IMR-90 (cell line): ENCODE measurements around the gene PARP1. TPM values are rescaled to one million over a fixed set of nuclear protein-coding genes. Genes with fewer than 3 reads are reported as not detected.

ENCODE experiments used
- ATAC-seq: fragments of 200-7000 bp; cut with Tn5 transposase; 2 replicates; pipeline ENCODE4 v1.9.1; 2020; ENCODE audit warnings: low read depth, mild to moderate bottlenecking, moderate library complexity
- BruUV-seq: library from RNA; stranded (reverse); fragments of 400-500 nt; replicated peaks from 2 replicates; lab custom pipeline; 2021; lab: Mats Ljungman, UMichigan
- CTCF ChIA-PET: fragments of 300-600 bp; formaldehyde crosslinking; extraction: SDS; loops from one replicate; lab custom pipeline; 2021; ENCODE audit warnings: antibody characterized with exemption; lab: Yijun Ruan, JAX
- POLR2A ChIA-PET: fragments of 300-600 bp; sonication (Branson Sonifier 250); formaldehyde crosslinking; loops from one replicate; lab custom pipeline; 2022; ENCODE audit warnings: antibody characterized with exemption; ENCODE audit not compliant: unreplicated experiment; lab: Charles Lee
- DNase-seq: peaks from one replicate; pipeline ENCODE4 v3.0.0; 2013
- H2AFZ ChIP-seq: replicated peaks from 2 replicates; pipeline ENCODE3; 2013; ENCODE audit warnings: low read length, mild to moderate bottlenecking; ENCODE audit not compliant: poor library complexity
- H2AK5ac ChIP-seq: 2 replicates; pipeline ENCODE4 v1.6.1; 2013; ENCODE audit warnings: low read depth, low read length, inconsistent platforms
- H2AK9ac ChIP-seq: replicated peaks from 2 replicates; pipeline ENCODE3; 2013; ENCODE audit warnings: mild to moderate bottlenecking, low read depth, low read length, moderate library complexity; ENCODE audit not compliant: poor library complexity
- H2BK120ac ChIP-seq: 2 replicates; pipeline ENCODE4 v1.6.1; 2013; ENCODE audit warnings: low read depth, low read length, inconsistent platforms
- H2BK15ac ChIP-seq: 3 replicates; pipeline ENCODE4 v1.6.1; 2013; ENCODE audit warnings: low read depth, low read length, inconsistent platforms
- H2BK20ac ChIP-seq: 2 replicates; pipeline ENCODE4 v1.6.1; 2013; ENCODE audit warnings: low read depth, mild to moderate bottlenecking, inconsistent platforms, low read length, moderate library complexity
- H2BK5ac ChIP-seq: 2 replicates; pipeline ENCODE4 v1.6.1; 2013; ENCODE audit warnings: mild to moderate bottlenecking, low read depth, low read length, inconsistent platforms; ENCODE audit not compliant: poor library complexity, severe bottlenecking
- H3K14ac ChIP-seq: replicated peaks from 2 replicates; pipeline ENCODE4 v1.6.1; 2013; ENCODE audit warnings: low read depth, low read length, inconsistent platforms
- H3K18ac ChIP-seq: 2 replicates; pipeline ENCODE4 v1.6.1; 2013; ENCODE audit warnings: low read depth, low read length, control low read depth
- H3K23ac ChIP-seq: 2 replicates; pipeline ENCODE4 v1.6.1; 2013; ENCODE audit warnings: low read depth, low read length, inconsistent platforms
- H3K27ac ChIP-seq: 2 replicates; pipeline ENCODE4 v1.5.1; 2013; ENCODE audit warnings: mild to moderate bottlenecking, control low read depth, low read length; ENCODE audit not compliant: insufficient read depth
- H3K27me3 ChIP-seq: 2 replicates; pipeline ENCODE4 v1.6.1; 2013; ENCODE audit warnings: low read length; ENCODE audit not compliant: control insufficient read depth, insufficient read depth
- H3K36me3 ChIP-seq: 2 replicates; pipeline ENCODE4 v1.6.1; 2013; ENCODE audit warnings: low read length, mixed read lengths; ENCODE audit not compliant: control insufficient read depth, insufficient read depth
- H3K4ac ChIP-seq: 2 replicates; pipeline ENCODE4 v1.6.1; 2013; ENCODE audit warnings: low read depth, low read length, inconsistent platforms
- H3K4me1 ChIP-seq: 2 replicates; pipeline ENCODE4 v1.6.1; 2013; ENCODE audit warnings: low read length, mixed read lengths; ENCODE audit not compliant: control insufficient read depth, insufficient read depth
- H3K4me2 ChIP-seq: 2 replicates; pipeline ENCODE4 v1.6.1; 2013; ENCODE audit warnings: low read depth, mild to moderate bottlenecking, control low read depth, low read length, moderate library complexity
- H3K4me3 ChIP-seq: 2 replicates; pipeline ENCODE4 v1.5.1; 2013; ENCODE audit warnings: low read depth, mild to moderate bottlenecking, control low read depth, low read length, moderate library complexity; ENCODE audit not compliant: insufficient read depth
- H3K56ac ChIP-seq: 2 replicates; pipeline ENCODE4 v1.6.1; 2013; ENCODE audit warnings: low read length, inconsistent platforms; ENCODE audit not compliant: insufficient read depth; ENCODE audit errors: extremely low read depth
- H3K79me1 ChIP-seq, 2 experiments: 2 replicates each; pipeline ENCODE4 v1.6.1; 2013; ENCODE audit warnings: low read length in 2 of 2, inconsistent platforms in 1 of 2, low read depth in 1 of 2
- H3K9ac ChIP-seq: 2 replicates; pipeline ENCODE4 v1.6.1; 2013; ENCODE audit warnings: low read depth, low read length, control low read depth
- H3K9me1 ChIP-seq: 2 replicates; pipeline ENCODE4 v1.6.1; 2013; ENCODE audit warnings: low read length, inconsistent platforms; ENCODE audit not compliant: insufficient read depth
- H3K9me3 ChIP-seq: 2 replicates; pipeline ENCODE4 v1.6.1; 2013; ENCODE audit warnings: low read length; ENCODE audit not compliant: control insufficient read depth, insufficient read depth
- H4K20me1 ChIP-seq: 2 replicates; pipeline ENCODE4 v1.6.1; 2013; ENCODE audit warnings: low read length, inconsistent platforms; ENCODE audit not compliant: insufficient read depth
- H4K5ac ChIP-seq: 2 replicates; pipeline ENCODE4 v1.6.1; 2013; ENCODE audit warnings: mild to moderate bottlenecking, low read depth, low read length, control low read depth
- H4K8ac ChIP-seq, 2 experiments: 2 replicates each; pipeline ENCODE4 v1.6.1; 2013; ENCODE audit warnings: low read depth in 2 of 2, low read length in 2 of 2, control low read depth in 1 of 2, inconsistent platforms in 1 of 2
- H4K91ac ChIP-seq: 2 replicates; pipeline ENCODE4 v1.6.1; 2013; ENCODE audit warnings: low read depth, low read length, inconsistent platforms; ENCODE audit not compliant: insufficient read depth
- BHLHE40 ChIP-seq: fragments of 150-350 bp; IDR thresholded peaks from 2 replicates; pipeline ENCODE4 v1.6.1; 2016; ENCODE audit warnings: mild to moderate bottlenecking, low read depth, low read length
- MAZ ChIP-seq: IDR thresholded peaks from 2 replicates; pipeline ENCODE4 v1.6.1; 2012; ENCODE audit warnings: low read depth, mild to moderate bottlenecking, low read length, improper control_type of control experiment, moderate library complexity, borderline replicate concordance
- WGBS, 2 experiments: methylation state at CpG; one replicate each; pipeline versions ENCODE4 v1.1.5 to v1.1.7; 2013; ENCODE audit warnings: missing lambda C conversion rate in 2 of 2; ENCODE audit not compliant: insufficient read length in 1 of 2; ENCODE audit errors: extremely low coverage in 2 of 2; 5-methylcytosine and 5-hydroxymethylcytosine counted together
- dilution Hi-C: fragments of 300-500 bp; cut with HindIII; formaldehyde crosslinking; loops from one replicate; pipeline ENCODE4 v1.14.3; 2018; ENCODE audit warnings: low sequenced_read_pairs; ENCODE audit not compliant: unreplicated experiment
- in situ Hi-C: fragments of 300-500 bp; cut with MboI; formaldehyde crosslinking; loops from 3 replicates; pipeline ENCODE4 v1.14.3; 2019; ENCODE audit warnings: low sequenced_read_pairs, inconsistent platforms, mixed read lengths
- intact Hi-C: fragments of 100-400 bp; cut with micrococcal nuclease; formaldehyde crosslinking; loops from 2 replicates; pipeline ENCODE4 v1.10.0; 2022
- polyA plus RNA-seq, 3 experiments: library from polyadenylated mRNA; depleted of rRNA; stranded (reverse); fragments of >200 nt; gene quantifications; 2 replicates each; pipeline ENCODE4 v1.2.3, GENCODE V29; 2012; ENCODE audit warnings: low replicate concordance in 1 of 3
- total RNA-seq: library from RNA; depleted of rRNA; stranded (reverse); fragments of >200 nt; gene quantifications from 2 replicates; pipeline ENCODE4 v1.2.3, GENCODE V29; 2012
- TF ChIP-seq, protein P1 (sequence below): fragments of 150-350 bp; IDR thresholded peaks from 2 replicates; pipeline ENCODE4 v1.6.1; 2017; ENCODE audit warnings: mild to moderate bottlenecking, antibody characterized with exemption, low read length, low read depth
- TF ChIP-seq, protein P2 (sequence below): fragments of 150-350 bp; IDR thresholded peaks from 2 replicates; pipeline ENCODE4 v1.6.1; 2016; ENCODE audit warnings: low read depth, mild to moderate bottlenecking, low read length, moderate library complexity, borderline replicate concordance

Gene PARP1
- total and polyA plus RNA-seq, 2 of the 4 experiments (the other 2 are of a cell fraction) = 86.5 to 105 TPM

DNA sequence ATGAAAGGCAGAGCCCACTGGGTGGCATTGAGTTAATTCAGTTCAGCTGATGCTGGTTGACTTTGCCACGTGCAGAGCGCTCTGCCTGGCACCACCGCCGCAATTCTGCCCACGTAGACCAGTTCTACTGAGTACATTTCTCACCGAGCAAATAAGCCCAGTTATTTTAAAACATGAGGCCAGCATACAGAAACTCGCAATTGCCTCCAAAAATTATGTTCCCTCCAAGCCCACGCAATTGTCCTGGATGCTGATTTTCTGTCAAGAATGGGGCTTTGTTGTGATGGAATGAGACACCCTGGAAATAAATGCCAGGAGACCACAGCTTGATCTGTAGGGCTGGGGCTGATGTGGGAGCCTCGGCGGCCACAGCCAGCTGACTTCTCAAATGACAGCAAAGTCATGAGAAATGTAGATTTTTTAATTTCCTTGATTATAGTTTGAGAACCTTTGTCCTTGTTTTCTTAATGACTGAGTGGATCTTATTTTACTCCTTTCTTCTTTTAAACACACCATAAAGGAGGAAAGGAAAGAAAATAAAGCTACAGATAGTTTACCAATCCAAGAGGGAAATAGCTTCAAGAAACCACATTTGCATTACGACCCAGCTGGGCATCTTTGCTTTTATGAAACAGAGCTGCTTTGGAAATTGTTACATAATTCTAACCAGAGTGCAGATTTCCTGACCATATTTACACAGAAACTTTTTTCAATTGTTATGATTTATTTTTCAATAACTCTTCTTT is 11.6 kb upstream of the PARP1 start:
- Histone ChIP-seq H3K27me3 (peaks cover 18% of the 10 kb centered on the region), H4K8ac (no peak overlapping the region), H3K9ac (no peak overlapping the region), H3K4me2 (no peak overlapping the region), H3K4ac (no peak overlapping the region), H3K56ac (no peak overlapping the region), H2BK20ac (no peak overlapping the region), H2BK15ac (no peak overlapping the region), H3K4me1 (no peaks in the 10 kb centered on the region), H2AK9ac (no peak overlapping the region), H4K20me1 (no peaks in the 10 kb centered on the region), H3K36me3 (no peaks in the 10 kb centered on the region), H3K14ac (no peak overlapping the region), H4K5ac (no peak overlapping the region), H2BK120ac (no peak overlapping the region), H3K23ac (no peak overlapping the region), H3K9me1 (no peaks in the 10 kb centered on the region), H3K18ac (no peak overlapping the region), H2AFZ (no peak overlapping the region), H3K79me1 (no peaks in the 10 kb centered on the region), H2BK5ac (no peak overlapping the region), H4K91ac (no peak overlapping the region), H2AK5ac (no peak overlapping the region), H3K9me3 (no peaks in the 10 kb centered on the region), H3K27ac (no peak overlapping the region), H3K4me3 (no peak overlapping the region)
- in situ Hi-C loops (no loop called here), dilution Hi-C loops (no loop called here), intact Hi-C loops (no loop called here)
- no peak for DNase-seq
- TF ChIP-seq BHLHE40 (no peak), MAZ (no peak)
- TF ChIP-seq, protein P1, sequence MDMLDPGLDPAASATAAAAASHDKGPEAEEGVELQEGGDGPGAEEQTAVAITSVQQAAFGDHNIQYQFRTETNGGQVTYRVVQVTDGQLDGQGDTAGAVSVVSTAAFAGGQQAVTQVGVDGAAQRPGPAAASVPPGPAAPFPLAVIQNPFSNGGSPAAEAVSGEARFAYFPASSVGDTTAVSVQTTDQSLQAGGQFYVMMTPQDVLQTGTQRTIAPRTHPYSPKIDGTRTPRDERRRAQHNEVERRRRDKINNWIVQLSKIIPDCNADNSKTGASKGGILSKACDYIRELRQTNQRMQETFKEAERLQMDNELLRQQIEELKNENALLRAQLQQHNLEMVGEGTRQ = no peak
- TF ChIP-seq, protein P2, sequence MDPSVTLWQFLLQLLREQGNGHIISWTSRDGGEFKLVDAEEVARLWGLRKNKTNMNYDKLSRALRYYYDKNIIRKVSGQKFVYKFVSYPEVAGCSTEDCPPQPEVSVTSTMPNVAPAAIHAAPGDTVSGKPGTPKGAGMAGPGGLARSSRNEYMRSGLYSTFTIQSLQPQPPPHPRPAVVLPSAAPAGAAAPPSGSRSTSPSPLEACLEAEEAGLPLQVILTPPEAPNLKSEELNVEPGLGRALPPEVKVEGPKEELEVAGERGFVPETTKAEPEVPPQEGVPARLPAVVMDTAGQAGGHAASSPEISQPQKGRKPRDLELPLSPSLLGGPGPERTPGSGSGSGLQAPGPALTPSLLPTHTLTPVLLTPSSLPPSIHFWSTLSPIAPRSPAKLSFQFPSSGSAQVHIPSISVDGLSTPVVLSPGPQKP = no peak
- no peak for ATAC-seq
- BruUV-seq = no TSS peak
- POLR2A ChIA-PET = interaction anchor here (0.6 kb wide), 1 partner anchor 11 kb away, joined by 3 read pairs; no protein-coding TSS in a partner anchor
- CTCF ChIA-PET = interaction anchor here (0.6 to 0.7 kb wide), 2 partner anchors 11 to 194 kb away, joined by 3 to 6 read pairs; partner anchors contain the start of gene PARP1
- 90% methylated on average over 2 of the region's 11 CpGs; no CpG with 5 or more reads in 1 of the 2 experiments for WGBS, 2 experiments
